CD14-positive monocyte (primary cell): ENCODE data around the gene ZNF280C. TPM values are rescaled to one million over a fixed set of nuclear protein-coding genes. Genes with fewer than 3 reads are reported as not detected.

Source experiments
- DNase-seq, 3 donors: peaks; one replicate each; pipeline ENCODE4 v3.0.0-alpha.2; 2011 to 2022
- H2AFZ ChIP-seq: 2 replicates; pipeline ENCODE4 v1.6.0; 2012; ENCODE audit warnings: mild to moderate bottlenecking, low read depth, low read length, inconsistent platforms; ENCODE audit not compliant: insufficient read depth, poor library complexity, severe bottlenecking
- H3K27ac ChIP-seq, 2 donors: 1 replicate in 1 of 2; 2 replicates in 1 of 2; pipeline ENCODE4 v1.5.1; 2012 to 2013; ENCODE audit warnings: low read length in 2 of 2, control low read depth in 1 of 2, inconsistent platforms in 1 of 2, low read depth in 1 of 2, mild to moderate bottlenecking in 1 of 2
- H3K27me3 ChIP-seq, 2 donors: one replicate each; pipeline versions ENCODE4 v1.6.0 to v1.6.1; 2011 to 2013; ENCODE audit warnings: low read length in 2 of 2; ENCODE audit not compliant: control insufficient read depth in 2 of 2, insufficient read depth in 2 of 2
- H3K36me3 ChIP-seq, 2 donors: replicated peaks in 1 of 2; 1 replicate in 1 of 2; 2 replicates in 1 of 2; pipeline versions ENCODE4 v1.5.1 to v1.6.1; 2012 to 2013; ENCODE audit warnings: low read length in 2 of 2, control low read depth in 1 of 2, inconsistent platforms in 1 of 2, mild to moderate bottlenecking in 1 of 2; ENCODE audit not compliant: insufficient read depth in 2 of 2, control insufficient read depth in 1 of 2
- H3K4me1 ChIP-seq, 2 donors: 1 replicate in 1 of 2; 2 replicates in 1 of 2; pipeline versions ENCODE4 v1.5.1 to v1.6.1; 2012 to 2013; ENCODE audit warnings: low read length in 2 of 2, control low read depth in 1 of 2, inconsistent platforms in 1 of 2, mild to moderate bottlenecking in 1 of 2, moderate library complexity in 1 of 2; ENCODE audit not compliant: insufficient read depth in 2 of 2, control insufficient read depth in 1 of 2
- H3K4me2 ChIP-seq: replicated peaks from 2 replicates; pipeline ENCODE3; 2012; ENCODE audit warnings: low read length, moderate library complexity, mild to moderate bottlenecking; ENCODE audit not compliant: poor library complexity, severe bottlenecking; ENCODE audit errors: extremely low read depth
- H3K4me3 ChIP-seq, 3 experiments: fragments of 200-600 bp in 1 of 3; sonication (generic) in 1 of 3; replicated peaks in 1 of 3; 1 replicate in 2 of 3; 2 replicates in 1 of 3; pipeline ENCODE4 v1.5.1; 2011 to 2013; ENCODE audit warnings: low read length in 3 of 3, mild to moderate bottlenecking in 3 of 3, control low read depth in 2 of 3, low read depth in 2 of 3, inconsistent platforms in 1 of 3, moderate library complexity in 1 of 3
- H3K79me2 ChIP-seq: 2 replicates; pipeline ENCODE4 v1.6.0; 2012; ENCODE audit warnings: mild to moderate bottlenecking, control low read depth, inconsistent platforms, low read length, moderate library complexity; ENCODE audit not compliant: insufficient read depth
- H3K9ac ChIP-seq: 2 replicates; pipeline ENCODE4 v1.6.0; 2017; ENCODE audit warnings: low read length, mild to moderate bottlenecking; ENCODE audit not compliant: insufficient read depth, poor library complexity, severe bottlenecking
- H3K9me3 ChIP-seq, 2 donors: replicated peaks in 1 of 2; 1 replicate in 1 of 2; 2 replicates in 1 of 2; pipeline versions ENCODE4 v1.5.1 to v1.6.1; 2012 to 2013; ENCODE audit warnings: low read length in 2 of 2, control low read depth in 1 of 2; ENCODE audit not compliant: control insufficient read depth in 1 of 2, insufficient read depth in 1 of 2
- H4K20me1 ChIP-seq: 2 replicates; pipeline ENCODE4 v1.6.0; 2012; ENCODE audit warnings: mild to moderate bottlenecking, low read length, control low read depth, moderate library complexity; ENCODE audit not compliant: insufficient read depth
- H3K27ac Mint-ChIP-seq, 7 donors: one replicate each; pipeline ENCODE4 v1.8.0; 2020; ENCODE audit warnings: mild to moderate bottlenecking in 7 of 7, mixed read lengths in 7 of 7, moderate library complexity in 6 of 7, inconsistent platforms in 2 of 7
- H3K27me3 Mint-ChIP-seq, 3 donors: one replicate each; pipeline ENCODE4 v1.8.0; 2021 to 2022; ENCODE audit warnings: low read depth in 3 of 3, mild to moderate bottlenecking in 3 of 3, mixed read lengths in 3 of 3, moderate library complexity in 3 of 3, inconsistent platforms in 1 of 3
- H3K36me3 Mint-ChIP-seq, 2 donors: one replicate each; pipeline ENCODE4 v1.8.0; 2020; ENCODE audit warnings: mixed read lengths in 2 of 2, inconsistent platforms in 1 of 2, mild to moderate bottlenecking in 1 of 2
- H3K4me1 Mint-ChIP-seq: one replicate; pipeline ENCODE4 v1.8.0; 2020; ENCODE audit warnings: mild to moderate bottlenecking, mixed read lengths
- H3K4me3 Mint-ChIP-seq, 2 donors: one replicate each; pipeline ENCODE4 v1.8.0; 2020; ENCODE audit warnings: mild to moderate bottlenecking in 2 of 2, mixed read lengths in 2 of 2, moderate library complexity in 1 of 2
- H3K9me3 Mint-ChIP-seq, 7 donors: one replicate each; pipeline ENCODE4 v1.8.0; 2020 to 2022; ENCODE audit warnings: mixed read lengths in 7 of 7, mild to moderate bottlenecking in 6 of 7, moderate library complexity in 6 of 7, inconsistent platforms in 2 of 7
- WGBS: methylation state at CpG from one replicate; pipeline ENCODE4 v1.1.5; 2013; ENCODE audit warnings: missing lambda C conversion rate; ENCODE audit not compliant: insufficient coverage; 5-methylcytosine and 5-hydroxymethylcytosine counted together
- intact Hi-C, 2 donors: fragments of 100-400 bp; cut with micrococcal nuclease; formaldehyde crosslinking; loops; one replicate each; pipeline versions ENCODE4 v1.15.0 to v1.15.1; 2023
- polyA plus RNA-seq, 3 donors: library from polyadenylated mRNA; depleted of rRNA in 1 of 3; unstranded in 2 of 3; stranded (reverse) in 1 of 3; fragments of 300-500 nt in 2 of 3; fragments of >200 nt in 1 of 3; fragmentation: Illumina TruSeq in 2 of 3; gene quantifications; 1 replicate in 2 of 3; 2 replicates in 1 of 3; pipeline ENCODE4 v1.2.3, GENCODE V29; 2012 to 2021
- TF ChIP-seq, protein P1 (sequence below): fragments of 200-600 bp; IDR thresholded peaks from one replicate; pipeline ENCODE4 v1.8.0; 2022; ENCODE audit warnings: antibody characterized with exemption, mild to moderate bottlenecking

ZNF280C gene
- polyA plus RNA-seq, 3 donors, result 0.66 to 1.8 (median 1.3) TPM

DNA sequence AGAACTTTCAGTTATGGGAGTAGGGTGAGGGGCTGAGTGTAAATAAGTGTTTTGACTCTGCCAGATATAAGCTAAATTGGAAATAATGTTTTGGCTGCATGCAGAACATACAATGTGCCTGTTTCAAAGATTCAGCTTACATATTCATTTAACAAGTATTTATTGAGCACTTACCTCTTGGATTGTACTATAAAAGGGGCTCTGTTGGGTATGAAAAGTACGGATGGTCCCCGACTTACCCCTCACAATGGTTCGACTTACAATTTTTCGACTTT is 102.3 kb downstream of the ZNF280C start:
- Histone ChIP-seq H3K4me1 (peaks cover 18 to 29% of the 10 kb centered on the region in 2 donors), H3K9ac (peak overlapping the region; percentile 83), H3K27ac (peak overlapping the region; percentile 92 to 94), H3K4me2 (peak overlapping the region; percentile 80), H3K4me3 (peak overlapping the region; percentile 72 to 79 (median 74)), H2AFZ (peak overlapping the region; percentile 31), H3K79me2 (peaks cover 31% of the 10 kb centered on the region), H3K27me3 (no peaks in the 10 kb centered on the region), H4K20me1 (no peaks in the 10 kb centered on the region), H3K9me3 (no peaks in the 10 kb centered on the region), H3K36me3 (no peaks in the 10 kb centered on the region)
- DNase-seq, result no peak
- peaks cover 18% of the 10 kb centered on the region for H3K4me1 Mint-ChIP-seq
- intact Hi-C loops, result loop anchor here in 1 of 2 donors (5.0 kb wide), 1 partner anchor 84 kb away; no protein-coding TSS in a partner anchor
- peaks cover 0 to 9% of the 10 kb centered on the region in 2 donors for H3K36me3 Mint-ChIP-seq
- peaks cover 0 to 10% (median 0%) of the 10 kb centered on the region in 3 donors for H3K27me3 Mint-ChIP-seq
- no CpG with 5 or more reads among the region's 4 CpGs for WGBS
- peaks cover 0 to 3% (median 0%) of the 10 kb centered on the region in 7 donors for H3K9me3 Mint-ChIP-seq
- TF ChIP-seq, protein P1, sequence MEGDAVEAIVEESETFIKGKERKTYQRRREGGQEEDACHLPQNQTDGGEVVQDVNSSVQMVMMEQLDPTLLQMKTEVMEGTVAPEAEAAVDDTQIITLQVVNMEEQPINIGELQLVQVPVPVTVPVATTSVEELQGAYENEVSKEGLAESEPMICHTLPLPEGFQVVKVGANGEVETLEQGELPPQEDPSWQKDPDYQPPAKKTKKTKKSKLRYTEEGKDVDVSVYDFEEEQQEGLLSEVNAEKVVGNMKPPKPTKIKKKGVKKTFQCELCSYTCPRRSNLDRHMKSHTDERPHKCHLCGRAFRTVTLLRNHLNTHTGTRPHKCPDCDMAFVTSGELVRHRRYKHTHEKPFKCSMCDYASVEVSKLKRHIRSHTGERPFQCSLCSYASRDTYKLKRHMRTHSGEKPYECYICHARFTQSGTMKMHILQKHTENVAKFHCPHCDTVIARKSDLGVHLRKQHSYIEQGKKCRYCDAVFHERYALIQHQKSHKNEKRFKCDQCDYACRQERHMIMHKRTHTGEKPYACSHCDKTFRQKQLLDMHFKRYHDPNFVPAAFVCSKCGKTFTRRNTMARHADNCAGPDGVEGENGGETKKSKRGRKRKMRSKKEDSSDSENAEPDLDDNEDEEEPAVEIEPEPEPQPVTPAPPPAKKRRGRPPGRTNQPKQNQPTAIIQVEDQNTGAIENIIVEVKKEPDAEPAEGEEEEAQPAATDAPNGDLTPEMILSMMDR, result no peak
- peak overlapping the region; percentile 91 to 93 for H3K4me3 Mint-ChIP-seq
- H3K27ac Mint-ChIP-seq, result peak overlapping the region in 6 of 7 donors; percentile 90 to 96 (median 95)

GRCh38 chrX:130165703-130166502 is 102.8 kb downstream of the ZNF280C start, which contains the start of gene AIFM1:
Gene AIFM1, minus strand, starts transcription at chrX:130165841. Its CDS starts 185 bp downstream, at chrX:130165656.
- H3K4me1 Mint-ChIP-seq, result peaks cover 18% of the 10 kb centered on the region
- H3K9me3 Mint-ChIP-seq, result peaks cover 0 to 3% (median 0%) of the 10 kb centered on the region in 7 donors
- peaks cover 0 to 9% (median 0%) of the 10 kb centered on the region in 3 donors for H3K27me3 Mint-ChIP-seq
- TF ChIP-seq, protein P1, result no peak
- Histone ChIP-seq H3K79me2 (peaks cover 34% of the 10 kb centered on the region), H3K4me1 (peaks cover 18 to 23% of the 10 kb centered on the region in 2 donors), H2AFZ (peak within 1 kb of the TSS; percentile 46), H3K27me3 (no peaks in the 10 kb centered on the region), H3K4me3 (peak within 1 kb of the TSS; percentile 72 to 79 (median 74)), H3K27ac (peak within 1 kb of the TSS; percentile 92 to 94), H3K36me3 (no peaks in the 10 kb centered on the region), H3K9me3 (no peaks in the 10 kb centered on the region), H4K20me1 (no peaks in the 10 kb centered on the region), H3K9ac (peak within 1 kb of the TSS; percentile 83), H3K4me2 (peak within 1 kb of the TSS; percentile 80)
- H3K4me3 Mint-ChIP-seq, result peak within 1 kb of the TSS; percentile 91 to 93
- H3K36me3 Mint-ChIP-seq, result peaks cover 0 to 9% of the 10 kb centered on the region in 2 donors
- WGBS, result 0% methylated on average over 10 of the region's 50 CpGs
- intact Hi-C loops, result loop anchor here in 1 of 2 donors (5.0 kb wide), 1 partner anchor 84 kb away; no protein-coding TSS in a partner anchor
- DNase-seq, result peak; percentile 92 to 95 (median 93)
- peak within 1 kb of the TSS; percentile 90 to 96 (median 95) for H3K27ac Mint-ChIP-seq
